SK-N-SH (cell line): ENCODE measurements around the gene IGSF23. TPM values are rescaled to one million over a fixed set of nuclear protein-coding genes. Genes with fewer than 3 reads are reported as not detected.

ENCODE experiments used
- CTCF ChIA-PET: fragments of 300-600, 350-600 bp; formaldehyde crosslinking; extraction: SDS; loops from one replicate; lab custom pipeline; 2021; lab: Yijun Ruan, JAX
- POLR2A ChIA-PET: fragments of 350-600 bp; sonication (Branson Sonifier 250); formaldehyde crosslinking; extraction: SDS; loops from one replicate; lab custom pipeline; 2020; ENCODE audit warnings: antibody characterized with exemption, inconsistent platforms; lab: Yijun Ruan, JAX
- DNase-seq: peaks from one replicate; pipeline ENCODE4 v3.0.0; 2012
- H2AFZ ChIP-seq: fragments of 200-600 bp; sonication (generic); 2 replicates; pipeline ENCODE4 v1.8.1; 2016; ENCODE audit warnings: antibody characterized with exemption, mild to moderate bottlenecking, low read depth
- H3F3A ChIP-seq: fragments of 200-600 bp; sonication (generic); replicated peaks from 2 replicates; pipeline ENCODE3; 2016; ENCODE audit warnings: antibody characterized with exemption, mild to moderate bottlenecking; ENCODE audit not compliant: insufficient read depth
- H3K27ac ChIP-seq, 2 experiments: fragments of 200-500 bp in 1 of 2; fragments of 200-600 bp in 1 of 2; sonication (Bioruptor generic) in 1 of 2; sonication (generic), shearing (Covaris generic) in 1 of 2; 2 replicates each; pipeline versions ENCODE4 v1.5.1 to v1.6.1; 2014 to 2016; ENCODE audit warnings: low read depth in 2 of 2, inconsistent platforms in 1 of 2, low read length in 1 of 2, mild to moderate bottlenecking in 1 of 2, mixed read lengths in 1 of 2
- H3K27me3 ChIP-seq: fragments of 200-600 bp; sonication (generic), shearing (Covaris generic); 2 replicates; pipeline ENCODE4 v1.6.1; 2016; ENCODE audit warnings: mixed run types; ENCODE audit not compliant: insufficient read depth
- H3K36me3 ChIP-seq, 2 experiments: fragments of 200-500 bp in 1 of 2; fragments of 200-600 bp in 1 of 2; sonication (Bioruptor generic) in 1 of 2; sonication (generic) in 1 of 2; replicated peaks in 1 of 2; 2 replicates each; pipeline versions ENCODE3 to v1.5.1; 2014 to 2016; ENCODE audit warnings: low read length in 1 of 2, mild to moderate bottlenecking in 1 of 2; ENCODE audit not compliant: insufficient read depth in 2 of 2, control insufficient read depth in 1 of 2
- H3K4me1 ChIP-seq, 2 experiments: fragments of 200-500 bp in 1 of 2; fragments of 200-600 bp in 1 of 2; sonication (Bioruptor generic) in 1 of 2; sonication (generic), shearing (Covaris generic) in 1 of 2; 2 replicates each; pipeline versions ENCODE4 v1.5.1 to v1.6.1; 2014 to 2016; ENCODE audit warnings: low read depth in 1 of 2, low read length in 1 of 2, mixed run types in 1 of 2; ENCODE audit not compliant: insufficient read depth in 2 of 2, control insufficient read depth in 1 of 2
- H3K4me2 ChIP-seq: fragments of 200-600 bp; sonication (generic), shearing (Covaris generic); 2 replicates; pipeline ENCODE4 v1.6.1; 2017; ENCODE audit warnings: mixed run types
- H3K4me3 ChIP-seq, 2 experiments: fragments of 200-500 bp in 1 of 2; fragments of 200-600 bp in 1 of 2; sonication (Bioruptor generic) in 1 of 2; sonication (generic), shearing (Covaris generic) in 1 of 2; 2 replicates each; pipeline versions ENCODE4 v1.5.1 to v1.8.1; 2014 to 2016; ENCODE audit warnings: low read depth in 2 of 2, inconsistent platforms in 1 of 2, low read length in 1 of 2, mild to moderate bottlenecking in 1 of 2, mixed read lengths in 1 of 2, moderate library complexity in 1 of 2
- H3K79me2 ChIP-seq: fragments of 200-600 bp; sonication (generic); 2 replicates; pipeline ENCODE4 v1.8.1; 2017; ENCODE audit warnings: mild to moderate bottlenecking; ENCODE audit not compliant: insufficient read depth
- H3K9ac ChIP-seq: fragments of 200-600 bp; sonication (generic); 2 replicates; pipeline ENCODE4 v1.6.1; 2017; ENCODE audit warnings: mixed run types
- H3K9me2 ChIP-seq: fragments of 200-600 bp; sonication (generic); 2 replicates; pipeline ENCODE4 v1.6.1; 2017; ENCODE audit warnings: mixed run types
- H3K9me3 ChIP-seq: fragments of 200-600 bp; sonication (generic); 2 replicates; pipeline ENCODE4 v1.6.1; 2017; ENCODE audit warnings: mixed run types, mild to moderate bottlenecking, moderate library complexity
- H4K20me1 ChIP-seq: fragments of 200-600 bp; sonication (generic); 2 replicates; pipeline ENCODE4 v1.6.1; 2017; ENCODE audit warnings: mild to moderate bottlenecking, mixed run types; ENCODE audit not compliant: insufficient read depth
- CTCF ChIP-seq: fragments of 200-600 bp; sonication (generic); IDR thresholded peaks from 2 replicates; pipeline ENCODE4 v1.6.1; 2017; ENCODE audit warnings: antibody characterized with exemption, mild to moderate bottlenecking, moderate library complexity
- GABPA ChIP-seq: IDR thresholded peaks from 2 replicates; pipeline ENCODE4 v1.4.0; 2012; ENCODE audit warnings: low read depth, mild to moderate bottlenecking
- JUND ChIP-seq: IDR thresholded peaks from 2 replicates; pipeline ENCODE4 v1.4.0; 2012
- NRF1 ChIP-seq: IDR thresholded peaks from 2 replicates; pipeline ENCODE4 v1.6.1; 2012; ENCODE audit warnings: low read depth, mild to moderate bottlenecking, low read length
- PBX3 ChIP-seq: IDR thresholded peaks from 2 replicates; pipeline ENCODE4; 2012
- RCOR1 ChIP-seq: fragments of 150-350 bp; IDR thresholded peaks from 2 replicates; pipeline ENCODE4 v1.6.1; 2017; ENCODE audit warnings: antibody characterized with exemption, low read length
- SIN3A ChIP-seq: IDR thresholded peaks from 2 replicates; pipeline ENCODE4 v1.6.1; 2012; ENCODE audit warnings: low read depth, mild to moderate bottlenecking, low read length, moderate library complexity, borderline replicate concordance
- SMC3 ChIP-seq: IDR thresholded peaks from 2 replicates; pipeline ENCODE4 v1.6.1; 2012; ENCODE audit warnings: low read depth, low read length, improper control_type of control experiment
- TAF1 ChIP-seq: IDR thresholded peaks from 2 replicates; pipeline ENCODE4 v1.6.1; 2012; ENCODE audit warnings: low read depth, mild to moderate bottlenecking, low read length, moderate library complexity, borderline replicate concordance
- TCF12 ChIP-seq: IDR thresholded peaks from 2 replicates; pipeline ENCODE4 v1.4.0; 2012
- YY1 ChIP-seq: IDR thresholded peaks from 2 replicates; pipeline ENCODE4 v1.4.0; 2012; ENCODE audit warnings: low read depth, mild to moderate bottlenecking
- WGBS: methylation state at CpG from one replicate; pipeline ENCODE4 v1.1.6; 2017; ENCODE audit warnings: low lambda C conversion rate; 5-methylcytosine and 5-hydroxymethylcytosine counted together
- polyA plus RNA-seq, 3 experiments: library from polyadenylated mRNA; depleted of rRNA; stranded (reverse); fragments of >200 nt; gene quantifications; 2 replicates each; pipeline ENCODE4 v1.2.3, GENCODE V29; 2012

IGSF23 gene
- polyA plus RNA-seq, 1 of the 3 experiments (the other 2 are of a cell fraction), result 0.08 TPM

DNA sequence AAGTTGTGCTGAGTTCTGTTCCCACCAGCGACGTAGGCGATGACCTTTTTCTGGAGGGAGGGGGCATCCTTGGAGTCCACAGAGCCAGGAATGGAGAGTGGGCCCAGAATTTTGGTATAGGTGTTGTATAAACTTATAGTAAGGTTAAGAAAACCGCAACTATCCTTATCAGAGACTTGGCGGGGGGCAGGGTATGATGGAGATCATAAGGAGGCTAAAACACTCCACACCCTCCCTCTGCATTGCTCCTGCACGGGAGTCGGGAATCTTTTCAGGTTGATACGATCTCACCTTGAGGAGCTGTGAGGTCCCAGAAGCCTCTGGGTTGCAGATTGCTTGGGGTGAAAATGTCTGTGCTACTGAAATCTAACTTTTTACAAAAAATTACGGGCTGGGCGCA is 51.6 kb downstream of the IGSF23 start:
- H3K79me2 ChIP-seq, result no peaks in the 10 kb centered on the region
- peaks cover 16 to 17% of the 10 kb centered on the region in 2 experiments for H3K36me3 ChIP-seq
- H3K9ac ChIP-seq, result no peak overlapping the region
- no peak overlapping the region for H3K4me2 ChIP-seq
- peaks cover 20% of the 10 kb centered on the region for H3F3A ChIP-seq
- no peak overlapping the region for H2AFZ ChIP-seq
- TF ChIP-seq NRF1 (no peak), SMC3 (no peak)
- H3K4me1 ChIP-seq, result no peaks in the 10 kb centered on the region
- no peaks in the 10 kb centered on the region for H3K9me3 ChIP-seq
- CTCF ChIA-PET, result interaction anchor here (1.5 kb wide), 1 partner anchor 94 kb away, joined by 4 read pairs; no protein-coding TSS in a partner anchor
- H3K27me3 ChIP-seq, result no peaks in the 10 kb centered on the region
- H3K4me3 ChIP-seq, result no peak overlapping the region
- POLR2A ChIA-PET, result no interaction called here
- H3K9me2 ChIP-seq, result no peaks in the 10 kb centered on the region
- DNase-seq, result no peak
- no peak overlapping the region for H3K27ac ChIP-seq
- no peaks in the 10 kb centered on the region for H4K20me1 ChIP-seq
- WGBS, result 96% methylated on average over 10 of the region's 10 CpGs

DNA sequence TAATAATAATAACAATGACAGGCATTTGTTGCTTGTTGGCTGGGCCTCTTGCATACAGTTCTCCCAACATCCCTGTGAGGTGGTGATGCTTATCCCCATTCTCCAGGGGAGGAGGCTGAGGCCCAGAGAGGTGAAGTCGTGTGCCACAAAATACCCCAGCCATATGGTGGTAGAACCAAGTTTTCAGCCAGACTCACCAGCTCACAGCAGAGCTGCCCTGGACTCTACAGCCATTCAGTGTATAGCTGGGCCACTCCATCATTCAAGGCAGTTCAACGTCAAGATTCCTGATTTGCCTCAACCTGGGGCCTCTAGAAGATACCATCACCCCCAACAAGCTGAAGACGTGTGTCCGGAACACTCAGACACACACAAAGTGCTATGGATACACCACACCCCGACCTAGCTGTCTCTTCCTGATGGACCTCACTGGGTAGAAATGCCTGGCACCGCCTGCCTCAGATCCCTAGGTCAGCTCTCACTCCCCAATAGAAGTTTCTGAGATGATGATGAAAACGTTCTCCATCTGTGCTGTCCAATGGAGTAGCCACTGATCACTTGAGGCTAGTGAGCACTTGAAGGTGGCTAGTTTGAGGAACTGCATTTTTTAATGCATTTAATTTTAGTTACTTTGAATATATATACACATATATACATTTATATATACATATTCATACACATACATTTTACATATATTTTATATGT is 53.6 kb downstream of the IGSF23 start:
- Histone ChIP-seq H3K9ac (no peak overlapping the region), H3K79me2 (no peaks in the 10 kb centered on the region; the same call in 1 of the 2 replicates), H3F3A (peaks cover 8% of the 10 kb centered on the region), H3K4me1 (no peaks in the 10 kb centered on the region), H3K27me3 (no peaks in the 10 kb centered on the region), H3K4me3 (no peak overlapping the region), H2AFZ (no peak overlapping the region)
- no peak for TF ChIP-seq PBX3
- no peak for TF ChIP-seq CTCF
- TF ChIP-seq TCF12, result no peak
- no peak for TF ChIP-seq YY1
- no peak for TF ChIP-seq RCOR1
- TF ChIP-seq JUND, result no peak
- no peak for TF ChIP-seq GABPA
- TF ChIP-seq SIN3A, result no peak
- TF ChIP-seq TAF1, result no peak
- TF ChIP-seq, all 33 proteins: peak for 0
- H3K27ac ChIP-seq, result no peak overlapping the region
- peaks cover 0 to 6% of the 10 kb centered on the region in 2 experiments for H3K36me3 ChIP-seq
- ChIA-PET CTCF (interaction anchor here (1.3 to 2.0 kb wide), 2 partner anchors 10 to 97 kb away, joined by 3 to 10 read pairs; no protein-coding TSS in a partner anchor), POLR2A (interaction anchor here (1.3 kb wide), 1 partner anchor 10 kb away, joined by 3 read pairs; no protein-coding TSS in a partner anchor)
- H4K20me1 ChIP-seq, result no peaks in the 10 kb centered on the region
- no peaks in the 10 kb centered on the region for H3K9me3 ChIP-seq
- no peak overlapping the region for H3K4me2 ChIP-seq
- WGBS, result 76% methylated on average over 7 of the region's 7 CpGs
- H3K9me2 ChIP-seq, result no peaks in the 10 kb centered on the region
- DNase-seq, result no peak
